DOHH2 (cell line): ENCODE results near the gene SUN3.

Source experiments
- H3F3A ChIP-seq: fragments of 200-600 bp; sonication (generic), shearing (Covaris generic); 2 replicates; pipeline ENCODE4 v1.6.0; 2016; ENCODE audit warnings: antibody characterized with exemption, mild to moderate bottlenecking; ENCODE audit not compliant: control insufficient read depth, insufficient read depth
- H3K27ac ChIP-seq: fragments of 200-600 bp; sonication (generic); 2 replicates; pipeline ENCODE4 v1.5.1; 2014; ENCODE audit warnings: low read depth, mild to moderate bottlenecking, low read length, moderate library complexity
- H3K27me3 ChIP-seq: fragments of 200-600 bp; sonication (generic); 2 replicates; pipeline ENCODE4 v1.6.1; 2014; ENCODE audit warnings: mild to moderate bottlenecking, low read length, mixed read lengths; ENCODE audit not compliant: control insufficient read depth
- H3K36me3 ChIP-seq: fragments of 200-600 bp; sonication (generic); 2 replicates; pipeline ENCODE4 v1.6.1; 2014; ENCODE audit warnings: mild to moderate bottlenecking, low read length, moderate library complexity, mixed read lengths; ENCODE audit not compliant: control insufficient read depth
- H3K4me1 ChIP-seq: fragments of 200-600 bp; sonication (generic); 2 replicates; pipeline ENCODE4 v1.6.1; 2014; ENCODE audit warnings: mild to moderate bottlenecking, low read length, mixed read lengths; ENCODE audit not compliant: control insufficient read depth
- H3K4me2 ChIP-seq: fragments of 200-600 bp; sonication (generic); 2 replicates; pipeline ENCODE4 v1.6.0; 2014; ENCODE audit warnings: mild to moderate bottlenecking, low read length, moderate library complexity
- H3K4me3 ChIP-seq: fragments of 200-600 bp; sonication (generic); 2 replicates; pipeline ENCODE4 v1.5.1; 2014; ENCODE audit warnings: mild to moderate bottlenecking, low read length, mixed read lengths
- H3K79me2 ChIP-seq: fragments of 200-600 bp; sonication (generic); 2 replicates; pipeline ENCODE4 v1.6.1; 2014; ENCODE audit warnings: mild to moderate bottlenecking, low read length, mixed read lengths; ENCODE audit not compliant: control insufficient read depth
- H3K9me2 ChIP-seq: fragments of 200-600 bp; sonication (generic); replicated peaks from 2 replicates; pipeline ENCODE4 v1.6.1; 2014; ENCODE audit warnings: mild to moderate bottlenecking, low read length, mixed read lengths; ENCODE audit not compliant: control insufficient read depth
- H3K9me3 ChIP-seq: fragments of 200-600 bp; sonication (generic); 2 replicates; pipeline ENCODE4 v1.6.1; 2014; ENCODE audit warnings: antibody characterized with exemption, low read length, mixed read lengths; ENCODE audit not compliant: control insufficient read depth, insufficient read depth
- H4K20me1 ChIP-seq: fragments of 200-600 bp; sonication (generic); 2 replicates; pipeline ENCODE4 v1.6.0; 2014; ENCODE audit warnings: low read depth, mild to moderate bottlenecking, antibody characterized with exemption, low read length, moderate library complexity; ENCODE audit not compliant: control insufficient read depth, insufficient read depth
- EZH2phosphoT487 ChIP-seq: fragments of 200-600 bp; sonication (generic); IDR thresholded peaks from 2 replicates; pipeline ENCODE4 v1.6.1; 2017; ENCODE audit warnings: borderline replicate concordance, mild to moderate bottlenecking, antibody characterized with exemption, low read length, moderate library complexity, mixed read lengths
- TF ChIP-seq, protein P1 (sequence below): fragments of 200-600 bp; sonication (generic); IDR thresholded peaks from one replicate; pipeline ENCODE4 v1.5.1; 2014; ENCODE audit warnings: antibody characterized with exemption, mild to moderate bottlenecking, low read depth, low read length; ENCODE audit not compliant: poor library complexity, severe bottlenecking

The SUN3 gene

DNA sequence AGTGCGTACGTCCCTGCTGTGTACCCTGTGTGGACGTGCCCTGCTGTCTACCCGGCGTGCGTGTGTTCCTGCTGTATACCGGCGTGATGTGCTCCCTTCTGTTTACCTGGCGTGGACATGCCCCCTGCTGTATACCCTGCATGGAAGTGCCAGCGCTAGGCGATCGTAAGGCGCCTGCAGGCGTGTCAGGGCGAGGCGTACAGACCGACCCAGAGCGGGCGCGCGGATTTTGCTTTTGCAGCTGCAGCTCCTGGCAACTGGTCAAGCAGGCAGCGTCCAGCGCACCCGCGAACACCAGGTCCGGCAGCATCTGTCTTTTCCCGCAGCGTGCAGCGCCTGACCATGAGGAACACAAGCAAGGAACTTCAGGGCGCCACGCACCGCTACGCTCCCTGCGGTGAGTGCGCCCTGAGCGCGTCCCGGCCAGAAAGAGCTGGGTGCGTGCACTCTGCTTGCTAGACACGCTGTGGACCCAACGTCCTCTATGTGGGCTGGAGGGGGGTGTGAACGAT, 7.1 kb upstream of the SUN3 start:
- H3K4me3 ChIP-seq, result no peak overlapping the region
- no peaks in the 10 kb centered on the region for H3F3A ChIP-seq
- TF ChIP-seq, protein P1, sequence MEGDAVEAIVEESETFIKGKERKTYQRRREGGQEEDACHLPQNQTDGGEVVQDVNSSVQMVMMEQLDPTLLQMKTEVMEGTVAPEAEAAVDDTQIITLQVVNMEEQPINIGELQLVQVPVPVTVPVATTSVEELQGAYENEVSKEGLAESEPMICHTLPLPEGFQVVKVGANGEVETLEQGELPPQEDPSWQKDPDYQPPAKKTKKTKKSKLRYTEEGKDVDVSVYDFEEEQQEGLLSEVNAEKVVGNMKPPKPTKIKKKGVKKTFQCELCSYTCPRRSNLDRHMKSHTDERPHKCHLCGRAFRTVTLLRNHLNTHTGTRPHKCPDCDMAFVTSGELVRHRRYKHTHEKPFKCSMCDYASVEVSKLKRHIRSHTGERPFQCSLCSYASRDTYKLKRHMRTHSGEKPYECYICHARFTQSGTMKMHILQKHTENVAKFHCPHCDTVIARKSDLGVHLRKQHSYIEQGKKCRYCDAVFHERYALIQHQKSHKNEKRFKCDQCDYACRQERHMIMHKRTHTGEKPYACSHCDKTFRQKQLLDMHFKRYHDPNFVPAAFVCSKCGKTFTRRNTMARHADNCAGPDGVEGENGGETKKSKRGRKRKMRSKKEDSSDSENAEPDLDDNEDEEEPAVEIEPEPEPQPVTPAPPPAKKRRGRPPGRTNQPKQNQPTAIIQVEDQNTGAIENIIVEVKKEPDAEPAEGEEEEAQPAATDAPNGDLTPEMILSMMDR, result no peak
- no peak for TF ChIP-seq EZH2phosphoT487
- no peak overlapping the region for H3K27ac ChIP-seq
- H3K4me1 ChIP-seq, result no peaks in the 10 kb centered on the region
- H3K36me3 ChIP-seq, result no peaks in the 10 kb centered on the region
- H3K9me3 ChIP-seq, result no peaks in the 10 kb centered on the region
- H3K79me2 ChIP-seq, result no peaks in the 10 kb centered on the region
- no peaks in the 10 kb centered on the region for H3K9me2 ChIP-seq
- no peaks in the 10 kb centered on the region for H4K20me1 ChIP-seq
- no peak overlapping the region for H3K4me2 ChIP-seq
- H3K27me3 ChIP-seq, result 0 out of 2 replicates have a peak, but pooled peaks cover 4% of the 10 kb centered on the region

DNA sequence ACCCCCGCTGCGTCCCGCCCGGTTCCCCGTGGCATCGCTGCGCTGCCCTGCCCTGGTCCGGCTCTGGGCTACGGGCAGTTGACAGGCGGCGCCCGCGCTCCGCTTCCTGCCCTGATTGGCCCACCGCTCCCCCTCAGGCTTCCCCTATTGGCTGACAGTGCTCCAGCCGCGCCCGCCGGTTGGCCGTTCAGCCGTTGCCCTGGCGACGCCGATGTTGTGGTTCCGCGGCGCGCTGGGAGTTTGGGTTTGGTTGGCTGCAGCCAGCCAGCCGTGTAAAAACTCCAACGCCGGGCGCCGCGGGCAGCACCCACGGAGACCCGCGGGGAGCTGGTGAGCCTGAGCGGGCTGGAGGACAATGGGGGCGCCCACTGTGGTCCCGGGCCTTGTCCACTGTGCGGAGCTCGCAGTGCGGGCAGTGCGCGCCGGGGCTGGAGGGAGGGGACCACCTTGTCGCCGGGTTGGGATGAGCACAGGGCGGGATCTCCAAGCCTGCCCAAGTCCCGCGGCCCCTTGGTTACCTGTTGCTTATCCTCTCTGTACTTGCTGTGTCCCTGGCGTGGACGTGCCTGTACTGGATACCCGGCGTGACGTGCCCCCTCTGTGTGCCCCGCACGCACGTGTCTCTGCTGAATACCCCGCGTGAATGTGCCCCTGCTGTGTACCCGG, 6.5 kb upstream of the SUN3 start, which contains the start of gene C7orf57:
Gene C7orf57 (plus strand): TSS at position 243 of the 666 bp plus-strand sequence. CDS start 766 bp downstream, outside the sequence.
- H3K27me3 ChIP-seq, result 0 out of 2 replicates have a peak, but pooled peaks cover 8% of the 10 kb centered on the region
- H3K36me3 ChIP-seq, result no peaks in the 10 kb centered on the region
- H4K20me1 ChIP-seq, result no peaks in the 10 kb centered on the region
- no peaks in the 10 kb centered on the region for H3K9me3 ChIP-seq
- no peaks in the 10 kb centered on the region for H3K9me2 ChIP-seq
- no peaks in the 10 kb centered on the region for H3K79me2 ChIP-seq
- no peak within 1 kb of the TSS for H3K4me3 ChIP-seq
- no peaks in the 10 kb centered on the region for H3K4me1 ChIP-seq
- no peak for TF ChIP-seq EZH2phosphoT487
- TF ChIP-seq, protein P1, result no peak
- H3K27ac ChIP-seq, result no peak within 1 kb of the TSS
- no peak within 1 kb of the TSS for H3K4me2 ChIP-seq
- H3F3A ChIP-seq, result no peaks in the 10 kb centered on the region

DNA sequence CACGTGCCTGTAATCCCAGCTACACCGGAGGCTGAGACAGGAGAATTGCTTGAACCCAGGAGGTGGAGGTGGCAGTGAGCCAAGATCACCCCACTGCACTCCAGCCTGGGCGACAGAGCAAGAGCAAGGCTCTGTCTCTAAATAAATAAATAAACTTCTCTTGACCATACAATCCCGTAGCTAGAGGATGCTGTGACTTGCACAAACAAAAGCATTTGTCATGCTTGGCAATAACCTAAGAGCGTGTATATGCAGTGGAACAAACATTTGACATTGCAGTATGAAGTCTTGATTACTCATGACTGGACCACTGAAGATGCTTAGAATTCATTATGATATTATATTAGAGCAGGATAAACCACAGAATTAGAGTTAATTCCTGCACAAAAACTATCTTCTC, 5.0 kb upstream of the SUN3 start:
- no peaks in the 10 kb centered on the region for H3K79me2 ChIP-seq
- no peaks in the 10 kb centered on the region for H4K20me1 ChIP-seq
- no peak overlapping the region for H3K4me2 ChIP-seq
- no peaks in the 10 kb centered on the region for H3K9me2 ChIP-seq
- peaks cover 15% of the 10 kb centered on the region for H3K27me3 ChIP-seq
- H3F3A ChIP-seq, result no peaks in the 10 kb centered on the region
- no peak overlapping the region for H3K27ac ChIP-seq
- no peaks in the 10 kb centered on the region for H3K9me3 ChIP-seq
- H3K36me3 ChIP-seq, result no peaks in the 10 kb centered on the region
- H3K4me1 ChIP-seq, result no peaks in the 10 kb centered on the region
- TF ChIP-seq, protein P1, result no peak
- no peak for TF ChIP-seq EZH2phosphoT487
- H3K4me3 ChIP-seq, result no peak overlapping the region
